OCI-LY7 (cell line): ENCODE data around the gene MICALL2. TPM values are rescaled to one million over a fixed set of nuclear protein-coding genes. Genes with fewer than 3 reads are reported as not detected.

Experiments
- BruUV-seq: library from RNA; stranded (reverse); fragments of 400-500 nt; replicated peaks from 2 replicates; lab custom pipeline; 2021; lab: Mats Ljungman, UMichigan
- CTCF ChIA-PET: fragments of 300-600 bp; sonication (Branson Sonifier 250); formaldehyde crosslinking; loops from one replicate; lab custom pipeline; 2022; ENCODE audit warnings: antibody characterized with exemption; ENCODE audit not compliant: unreplicated experiment; lab: Charles Lee
- POLR2A ChIA-PET: fragments of 300-600 bp; sonication (Branson Sonifier 250); formaldehyde crosslinking; loops from one replicate; lab custom pipeline; 2022; ENCODE audit warnings: antibody characterized with exemption; lab: Charles Lee
- DNase-seq: peaks from one replicate; pipeline ENCODE4 v3.0.0-alpha.2; 2015; ENCODE audit warnings: low spot score
- H2AFZ ChIP-seq: fragments of 200-600 bp; sonication (generic), shearing (Covaris generic); 2 replicates; pipeline ENCODE4 v1.6.1; 2014; ENCODE audit warnings: mild to moderate bottlenecking, antibody characterized with exemption, low read length, moderate library complexity
- H3K27ac ChIP-seq: fragments of 200-600 bp; sonication (generic); 2 replicates; pipeline ENCODE4 v1.5.1; 2014; ENCODE audit warnings: mixed run types, low read depth, mild to moderate bottlenecking, moderate library complexity, low read length, inconsistent platforms; ENCODE audit not compliant: poor library complexity, severe bottlenecking
- H3K36me3 ChIP-seq: fragments of 200-600 bp; sonication (generic); 2 replicates; pipeline ENCODE4 v1.6.1; 2014; ENCODE audit warnings: mild to moderate bottlenecking, antibody characterized with exemption, low read length, moderate library complexity, mixed read lengths; ENCODE audit not compliant: insufficient read depth
- H3K4me1 ChIP-seq: fragments of 200-600 bp; sonication (generic); 2 replicates; pipeline ENCODE4 v1.5.1; 2014; ENCODE audit warnings: mild to moderate bottlenecking, low read length; ENCODE audit not compliant: insufficient read depth, poor library complexity, severe bottlenecking
- H3K4me2 ChIP-seq: fragments of 200-600 bp; sonication (generic); 2 replicates; pipeline ENCODE4 v1.6.1; 2014; ENCODE audit warnings: mild to moderate bottlenecking, low read length
- H3K4me3 ChIP-seq: fragments of 200-600 bp; sonication (generic); 2 replicates; pipeline ENCODE4 v1.5.1; 2014; ENCODE audit warnings: mild to moderate bottlenecking, low read depth, low read length; ENCODE audit not compliant: poor library complexity, severe bottlenecking
- H3K79me2 ChIP-seq: fragments of 200-600 bp; sonication (generic); 2 replicates; pipeline ENCODE4 v1.6.1; 2016; ENCODE audit warnings: low read depth, mild to moderate bottlenecking, low read length, moderate library complexity, mixed read lengths; ENCODE audit not compliant: insufficient read depth
- H3K9me2 ChIP-seq: fragments of 200-600 bp; sonication (generic); 2 replicates; pipeline ENCODE4 v1.6.1; 2016; ENCODE audit warnings: mild to moderate bottlenecking, low read length, mixed read lengths; ENCODE audit not compliant: insufficient read depth
- H3K9me3 ChIP-seq: fragments of 200-600 bp; sonication (generic); 2 replicates; pipeline ENCODE4 v1.6.1; 2014; ENCODE audit warnings: mild to moderate bottlenecking, mixed run types, low read length, mixed read lengths
- H4K20me1 ChIP-seq: fragments of 200-600 bp; sonication (generic); 2 replicates; pipeline ENCODE4 v1.6.1; 2014; ENCODE audit warnings: mild to moderate bottlenecking, antibody characterized with exemption, low read length, moderate library complexity, mixed read lengths; ENCODE audit not compliant: insufficient read depth
- EZH2phosphoT487 ChIP-seq: fragments of 200-600 bp; sonication (generic); IDR thresholded peaks from 2 replicates; pipeline ENCODE4 v1.6.1; 2018; ENCODE audit warnings: low read depth, borderline replicate concordance, mild to moderate bottlenecking, mixed run types, antibody characterized with exemption, low read length, moderate library complexity, mixed read lengths
- intact Hi-C: fragments of 100-400 bp; cut with micrococcal nuclease; formaldehyde crosslinking; loops from one replicate; pipeline ENCODE4 v1.10.0; 2022; ENCODE audit not compliant: unreplicated experiment
- total RNA-seq, 2 experiments: library from RNA; depleted of rRNA in 1 of 2; stranded (reverse); fragments of >200 nt in 1 of 2; shearing (Covaris generic) in 1 of 2; gene quantifications; 2 replicates each; pipeline ENCODE4 v1.2.3, GENCODE V29; 2014 to 2022
- TF ChIP-seq, protein P1 (sequence below): fragments of 200-600 bp; sonication (generic); conservative IDR thresholded peaks from 2 replicates; pipeline ENCODE4 v1.5.1; 2014; ENCODE audit warnings: mild to moderate bottlenecking, antibody characterized with exemption, low read length, moderate library complexity, mixed read lengths

Gene MICALL2
- total RNA-seq, 2 experiments from 2014 or later = 1.4 to 4.5 TPM

DNA sequence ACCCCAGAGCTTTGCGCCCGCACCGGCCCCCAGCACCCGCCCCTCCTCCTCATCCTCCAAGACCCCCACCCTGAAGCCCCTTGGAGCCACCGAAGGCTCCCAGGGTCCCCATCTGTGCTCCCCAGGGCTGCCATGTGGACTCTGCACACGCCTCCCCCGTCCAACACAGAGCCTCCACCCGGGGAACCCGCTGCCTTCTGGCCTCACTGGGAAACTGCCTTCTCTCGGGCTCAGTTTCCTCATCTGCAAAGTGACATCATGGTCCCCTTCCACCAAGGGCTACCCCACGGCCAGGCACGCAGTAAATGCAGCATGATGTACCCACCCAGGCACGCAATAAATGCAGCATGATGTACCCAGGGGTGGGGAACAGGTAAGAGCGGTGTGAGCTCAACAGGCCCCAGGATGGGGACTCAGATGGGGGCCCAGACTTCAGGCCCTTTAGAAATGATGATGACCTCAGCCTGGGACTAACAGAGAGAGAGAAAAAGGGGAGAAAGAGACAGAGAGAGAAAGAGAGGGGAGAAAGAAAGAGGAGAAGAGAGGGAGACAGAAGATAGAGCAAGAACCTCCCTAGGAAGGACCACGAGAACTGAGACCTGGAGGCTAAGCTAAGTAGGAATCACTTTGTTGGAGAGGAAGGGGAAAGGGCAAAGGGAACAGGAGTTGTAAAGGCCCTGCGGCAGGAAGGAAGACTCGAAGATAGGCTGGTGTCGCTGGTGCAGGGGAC lies 2.5 kb upstream of the MICALL2 start:
- ChIA-PET POLR2A (no interaction called here), CTCF (interaction anchor here (0.6 kb wide), 1 partner anchor 99 kb away, joined by 3 read pairs; no protein-coding TSS in a partner anchor)
- Histone ChIP-seq H3K9me2 (no peaks in the 10 kb centered on the region), H2AFZ (no peak overlapping the region), H3K79me2 (no peaks in the 10 kb centered on the region), H3K9me3 (no peaks in the 10 kb centered on the region), H3K4me2 (no peak overlapping the region), H3K27ac (no peak overlapping the region), H4K20me1 (no peaks in the 10 kb centered on the region), H3K4me1 (peaks cover 12% of the 10 kb centered on the region), H3K4me3 (no peak overlapping the region), H3K36me3 (no peaks in the 10 kb centered on the region)
- no peak for TF ChIP-seq EZH2phosphoT487
- TF ChIP-seq, protein P1, sequence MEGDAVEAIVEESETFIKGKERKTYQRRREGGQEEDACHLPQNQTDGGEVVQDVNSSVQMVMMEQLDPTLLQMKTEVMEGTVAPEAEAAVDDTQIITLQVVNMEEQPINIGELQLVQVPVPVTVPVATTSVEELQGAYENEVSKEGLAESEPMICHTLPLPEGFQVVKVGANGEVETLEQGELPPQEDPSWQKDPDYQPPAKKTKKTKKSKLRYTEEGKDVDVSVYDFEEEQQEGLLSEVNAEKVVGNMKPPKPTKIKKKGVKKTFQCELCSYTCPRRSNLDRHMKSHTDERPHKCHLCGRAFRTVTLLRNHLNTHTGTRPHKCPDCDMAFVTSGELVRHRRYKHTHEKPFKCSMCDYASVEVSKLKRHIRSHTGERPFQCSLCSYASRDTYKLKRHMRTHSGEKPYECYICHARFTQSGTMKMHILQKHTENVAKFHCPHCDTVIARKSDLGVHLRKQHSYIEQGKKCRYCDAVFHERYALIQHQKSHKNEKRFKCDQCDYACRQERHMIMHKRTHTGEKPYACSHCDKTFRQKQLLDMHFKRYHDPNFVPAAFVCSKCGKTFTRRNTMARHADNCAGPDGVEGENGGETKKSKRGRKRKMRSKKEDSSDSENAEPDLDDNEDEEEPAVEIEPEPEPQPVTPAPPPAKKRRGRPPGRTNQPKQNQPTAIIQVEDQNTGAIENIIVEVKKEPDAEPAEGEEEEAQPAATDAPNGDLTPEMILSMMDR = no peak
- intact Hi-C loops = no loop called here
- no peak for DNase-seq
- BruUV-seq = no TSS peak

DNA sequence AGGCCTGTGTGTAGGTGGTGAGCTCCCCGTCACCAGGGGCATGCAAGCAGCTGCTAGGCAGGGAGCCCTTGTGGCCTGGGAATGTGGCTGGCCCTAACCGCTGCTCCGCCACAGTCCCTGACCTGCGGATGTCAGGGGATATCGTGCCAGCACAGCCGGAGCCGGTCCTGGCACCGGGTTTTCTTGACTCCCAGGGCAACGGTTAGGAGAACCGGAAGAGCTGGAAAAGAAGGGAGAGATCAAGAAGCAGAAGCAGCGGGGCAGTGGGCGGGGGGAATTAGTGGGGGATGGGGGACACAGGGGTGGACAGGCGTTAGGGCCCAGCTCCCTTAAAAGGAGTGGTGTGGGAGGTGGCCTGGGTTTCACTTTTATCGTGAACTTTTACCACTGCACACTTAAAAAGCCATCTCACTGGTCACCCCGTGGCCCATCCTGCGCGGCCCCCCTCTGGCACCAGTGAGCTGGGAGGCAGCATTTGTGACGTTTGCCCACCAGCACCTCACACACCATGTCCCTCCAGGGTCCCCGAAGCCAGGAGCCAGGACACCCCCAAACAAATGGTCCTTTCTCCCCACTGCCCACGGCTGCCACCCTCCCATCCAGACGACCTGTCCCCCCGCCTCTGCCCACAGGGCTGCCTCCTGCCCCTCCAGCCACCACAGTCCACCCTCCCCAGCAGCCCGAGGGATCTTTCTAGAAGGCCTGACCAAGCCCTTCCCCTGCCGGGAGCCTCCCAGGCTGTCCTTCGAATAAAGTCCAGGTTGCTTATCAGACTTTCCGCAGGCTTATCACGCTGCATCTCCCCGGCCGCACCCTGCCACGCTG lies 1.8 kb upstream of the MICALL2 start:
- Histone ChIP-seq H3K36me3 (no peaks in the 10 kb centered on the region), H2AFZ (no peak overlapping the region)
- intact Hi-C loops = no loop called here

More for the DNA sequence above, 1.8 kb upstream of the MICALL2 start:
- H4K20me1 ChIP-seq = no peaks in the 10 kb centered on the region
- H3K9me3 ChIP-seq = no peaks in the 10 kb centered on the region
- no peak overlapping the region for H3K4me3 ChIP-seq
- no peak for DNase-seq
- H3K9me2 ChIP-seq = no peaks in the 10 kb centered on the region
- H3K79me2 ChIP-seq = no peaks in the 10 kb centered on the region
- no peak overlapping the region for H3K4me2 ChIP-seq
- ChIA-PET POLR2A (no interaction called here), CTCF (no interaction called here)
- no TSS peak for BruUV-seq
- TF ChIP-seq EZH2phosphoT487 = no peak
- TF ChIP-seq, protein P1 = no peak
- no peak overlapping the region for H3K27ac ChIP-seq
- peaks cover 12% of the 10 kb centered on the region for H3K4me1 ChIP-seq
